NCI-H187 treated with DMSO at 0.1 percent for 48 hours (cell line): ENCODE data around the gene LTBP2.

ENCODE experiments used
- DNase-seq: peaks from one replicate; lab custom pipeline; 2025; lab: John Stamatoyannopoulos, UW

The LTBP2 gene

GRCh38 chr14:74638066-74638465 is 26.0 kb upstream of the LTBP2 start:
- no peak for DNase-seq

- no peak for DNase-seq
These were observed 25.1 kb upstream of the LTBP2 start for GRCh38 chr14:74637178-74637550.

GRCh38 chr14:74636424-74637177 is 24.6 kb upstream of the LTBP2 start:
- DNase-seq, result no peak

GRCh38 chr14:74635847-74636246 is 23.8 kb upstream of the LTBP2 start:
- no peak for DNase-seq

- no peak for DNase-seq
These were observed 22.9 kb upstream of the LTBP2 start for GRCh38 chr14:74634964-74635363.

- DNase-seq, result no peak
These were observed 22.4 kb upstream of the LTBP2 start for GRCh38 chr14:74634481-74634880.

GRCh38 chr14:74630881-74631690 is 19.0 kb upstream of the LTBP2 start:
- DNase-seq, result no peak

GRCh38 chr14:74628418-74628817 is 16.4 kb upstream of the LTBP2 start:
- no peak for DNase-seq

GRCh38 chr14:74627076-74627475 is 15.0 kb upstream of the LTBP2 start:
- no peak for DNase-seq

GRCh38 chr14:74622257-74622656 is 10.2 kb upstream of the LTBP2 start:
- no peak for DNase-seq

GRCh38 chr14:74621556-74621955 is 9.5 kb upstream of the LTBP2 start:
- DNase-seq, result no peak

GRCh38 chr14:74620923-74621322 is 8.9 kb upstream of the LTBP2 start:
- no peak for DNase-seq

- no peak for DNase-seq
These were observed 8.5 kb upstream of the LTBP2 start for GRCh38 chr14:74620497-74620921.

- DNase-seq, result no peak
These were observed 7.7 kb upstream of the LTBP2 start for GRCh38 chr14:74619672-74620131.

GRCh38 chr14:74618078-74618952 is 6.3 kb upstream of the LTBP2 start:
- DNase-seq, result no peak

GRCh38 chr14:74616996-74617700 is 5.1 kb upstream of the LTBP2 start:
- no peak for DNase-seq

GRCh38 chr14:74616507-74616906 is 4.5 kb upstream of the LTBP2 start:
- no peak for DNase-seq

GRCh38 chr14:74615735-74616134 is 3.7 kb upstream of the LTBP2 start:
- DNase-seq, result no peak

- DNase-seq, result no peak
These were observed 2.8 kb upstream of the LTBP2 start for GRCh38 chr14:74614508-74615495.

- DNase-seq, result no peak
These were observed 1.3 kb upstream of the LTBP2 start for GRCh38 chr14:74613211-74613914.
